HCT116 (cell line): ENCODE data around the gene ASB6. TPM values are rescaled to one million over a fixed set of nuclear protein-coding genes. Genes with fewer than 3 reads are reported as not detected.

Source experiments
- ATAC-seq: fragments of 200-7000 bp; cut with Tn5 transposase; 2 replicates; pipeline ENCODE4 v1.9.1; 2020; ENCODE audit warnings: mild to moderate bottlenecking, moderate library complexity
- BruUV-seq: library from RNA; stranded (reverse); fragments of 400-500 nt; replicated peaks from 2 replicates; lab custom pipeline; 2021; lab: Mats Ljungman, UMichigan
- CTCF ChIA-PET: fragments of 300-600 bp; sonication (Branson Sonifier 250); formaldehyde crosslinking; loops from one replicate; lab custom pipeline; 2021; ENCODE audit warnings: antibody characterized with exemption; lab: Charles Lee
- POLR2A ChIA-PET: fragments of 300-600, 350-600 bp; sonication (Branson Sonifier 250); formaldehyde crosslinking; loops from one replicate; lab custom pipeline; 2021; ENCODE audit warnings: antibody characterized with exemption; lab: Charles Lee
- RAD21 ChIA-PET, 2 experiments: fragments of 300-600 bp; sonication (Branson Sonifier 250); formaldehyde crosslinking; loops; one replicate each; lab custom pipeline; 2023; ENCODE audit warnings: low total read pairs in 2 of 2; ENCODE audit not compliant: uncharacterized antibody in 2 of 2, unreplicated experiment in 2 of 2, low non-redundant PET in 1 of 2; lab: Charles Lee
- DNase-seq: peaks from one replicate; pipeline ENCODE4 v3.0.0-alpha.2; 2010; ENCODE audit warnings: low read depth, low spot score
- H2AFZ ChIP-seq: fragments of 200-600 bp; shearing (Covaris generic), sonication (generic); 2 replicates; pipeline ENCODE4 v1.6.1; 2017; ENCODE audit warnings: low read depth, mixed run types, mixed read lengths, antibody characterized with exemption, low read length; ENCODE audit not compliant: poor library complexity, severe bottlenecking
- H3K27ac ChIP-seq: 2 replicates; pipeline ENCODE4 v1.5.1; 2012; ENCODE audit warnings: low read depth, low read length
- H3K27me3 ChIP-seq: fragments of 200-600 bp; sonication (generic); 2 replicates; pipeline ENCODE4 v1.6.1; 2016; ENCODE audit warnings: mixed run types, low read length, mixed read lengths; ENCODE audit not compliant: insufficient read depth
- H3K36me3 ChIP-seq, 2 experiments: fragments of 200-500 bp in 1 of 2; fragments of 200-600 bp in 1 of 2; sonication (Bioruptor generic) in 1 of 2; sonication (generic) in 1 of 2; 2 replicates each; pipeline versions ENCODE4 v1.5.1 to v1.6.1; 2014 to 2016; ENCODE audit warnings: low read length in 2 of 2, inconsistent platforms in 1 of 2, mixed read lengths in 1 of 2, mixed run types in 1 of 2; ENCODE audit not compliant: insufficient read depth in 2 of 2, control insufficient read depth in 1 of 2
- H3K4me1 ChIP-seq, 2 experiments: fragments of 200-600 bp in 1 of 2; sonication (generic) in 1 of 2; 2 replicates each; pipeline versions ENCODE4 v1.5.1 to v1.6.1; 2012 to 2017; ENCODE audit warnings: low read length in 2 of 2, inconsistent platforms in 1 of 2, mild to moderate bottlenecking in 1 of 2, mixed read lengths in 1 of 2, mixed run types in 1 of 2, moderate library complexity in 1 of 2; ENCODE audit not compliant: insufficient read depth in 2 of 2, control insufficient read depth in 1 of 2
- H3K4me2 ChIP-seq: fragments of 200-600 bp; sonication (generic); 2 replicates; pipeline ENCODE4 v1.6.1; 2017; ENCODE audit warnings: mixed run types, low read length, mixed read lengths
- H3K4me3 ChIP-seq, 2 experiments: fragments of 200-600 bp in 1 of 2; sonication (generic) in 1 of 2; replicated peaks in 1 of 2; 2 replicates each; pipeline ENCODE4 v1.5.1; 2011 to 2016; ENCODE audit warnings: low read length in 2 of 2, control low read depth in 1 of 2, low read depth in 1 of 2, mild to moderate bottlenecking in 1 of 2, mixed read lengths in 1 of 2, mixed run types in 1 of 2
- H3K79me2 ChIP-seq: fragments of 200-600 bp; sonication (generic); 2 replicates; pipeline ENCODE4 v1.6.1; 2017; ENCODE audit warnings: mild to moderate bottlenecking, mixed run types, low read length, moderate library complexity, mixed read lengths; ENCODE audit not compliant: insufficient read depth
- H3K9ac ChIP-seq: fragments of 200-600 bp; sonication (generic); 2 replicates; pipeline ENCODE4 v1.6.1; 2016; ENCODE audit warnings: low read length, mixed read lengths
- H3K9me2 ChIP-seq: fragments of 200-600 bp; sonication (generic), shearing (Covaris generic); 2 replicates; pipeline ENCODE4 v1.6.1; 2017; ENCODE audit warnings: mixed run types, mild to moderate bottlenecking, moderate library complexity; ENCODE audit not compliant: insufficient read depth
- H3K9me3 ChIP-seq, 2 experiments: fragments of 200-500 bp in 1 of 2; fragments of 200-600 bp in 1 of 2; sonication (Bioruptor generic) in 1 of 2; sonication (generic) in 1 of 2; 2 replicates each; pipeline ENCODE4 v1.6.1; 2014 to 2017; ENCODE audit warnings: low read length in 2 of 2, mixed read lengths in 2 of 2, inconsistent platforms in 1 of 2, low read depth in 1 of 2, mild to moderate bottlenecking in 1 of 2, mixed run types in 1 of 2, moderate library complexity in 1 of 2; ENCODE audit not compliant: control insufficient read depth in 1 of 2, insufficient read depth in 1 of 2
- H4K20me1 ChIP-seq: fragments of 200-600 bp; sonication (generic), shearing (Covaris generic); 2 replicates; pipeline ENCODE4 v1.6.1; 2017; ENCODE audit warnings: mixed run types, mild to moderate bottlenecking, moderate library complexity; ENCODE audit not compliant: insufficient read depth
- CBX3 ChIP-seq: IDR thresholded peaks from 2 replicates; pipeline ENCODE4 v1.6.1; 2012; ENCODE audit warnings: low read depth
- CEBPB ChIP-seq: IDR thresholded peaks from 2 replicates; pipeline ENCODE4 v1.6.1; 2012; ENCODE audit warnings: low read depth
- EGR1 ChIP-seq: IDR thresholded peaks from 2 replicates; pipeline ENCODE4 v1.6.1; 2012; ENCODE audit warnings: low read depth
- ELF1 ChIP-seq: IDR thresholded peaks from 2 replicates; pipeline ENCODE4 v1.6.1; 2012; ENCODE audit warnings: low read depth, borderline replicate concordance
- EZH2 ChIP-seq: fragments of 200-600 bp; sonication (generic); IDR thresholded peaks from 2 replicates; pipeline ENCODE4 v1.6.1; 2017; ENCODE audit warnings: antibody characterized with exemption, mixed run types
- EZH2phosphoT487 ChIP-seq: fragments of 200-600 bp; IDR thresholded peaks from 2 replicates; pipeline ENCODE4 v1.6.1; 2018; ENCODE audit warnings: antibody characterized with exemption, borderline replicate concordance
- FOSL1 ChIP-seq: IDR thresholded peaks from 2 replicates; pipeline ENCODE4 v1.6.1; 2012; ENCODE audit warnings: low read depth
- JUND ChIP-seq: IDR thresholded peaks from 2 replicates; pipeline ENCODE4 v1.6.1; 2012
- POLR2A ChIP-seq: IDR thresholded peaks from 2 replicates; pipeline ENCODE4 v1.7.0; 2011; ENCODE audit warnings: borderline replicate concordance; ENCODE audit not compliant: insufficient read depth, insufficient read length; ENCODE audit errors: extremely low read depth
- SIN3A ChIP-seq: IDR thresholded peaks from 2 replicates; pipeline ENCODE4 v1.6.1; 2012; ENCODE audit warnings: low read depth
- SP1 ChIP-seq: IDR thresholded peaks from 2 replicates; pipeline ENCODE4 v1.6.1; 2012; ENCODE audit warnings: low read depth
- SRF ChIP-seq: IDR thresholded peaks from 2 replicates; pipeline ENCODE4 v1.6.1; 2012; ENCODE audit warnings: low read depth
- TCF7L2 ChIP-seq: IDR thresholded peaks from 2 replicates; pipeline ENCODE4 v1.7.0; 2011; ENCODE audit warnings: borderline replicate concordance, inconsistent platforms; ENCODE audit not compliant: insufficient read depth, insufficient read length; ENCODE audit errors: extremely low read depth
- YY1 ChIP-seq: IDR thresholded peaks from 2 replicates; pipeline ENCODE4 v1.6.1; 2011; ENCODE audit warnings: low read length, low read depth, moderate library complexity, mild to moderate bottlenecking; ENCODE audit not compliant: insufficient replicate concordance; ENCODE audit errors: extremely low read depth
- ZBTB33 ChIP-seq: IDR thresholded peaks from 2 replicates; pipeline ENCODE4 v1.6.1; 2011; ENCODE audit warnings: mild to moderate bottlenecking, low read length, moderate library complexity; ENCODE audit not compliant: insufficient replicate concordance; ENCODE audit errors: extremely low read depth
- ZFX ChIP-seq: fragments of 450-650 bp; IDR thresholded peaks from 2 replicates; pipeline ENCODE4 v1.6.1; 2017
- ZNF274 ChIP-seq: fragments of 200-500 bp; sonication (Bioruptor generic); IDR thresholded peaks from 2 replicates; pipeline ENCODE4 v1.6.1; 2014; ENCODE audit warnings: mild to moderate bottlenecking, low read depth, low read length, inconsistent platforms
- intact Hi-C: fragments of 100-400 bp; cut with micrococcal nuclease; formaldehyde crosslinking; loops from 2 replicates; pipeline ENCODE4 v1.10.0; 2022
- total RNA-seq: library from RNA; stranded (reverse); gene quantifications from one replicate; pipeline ENCODE4 v1.2.1, GENCODE V29; 2021; ENCODE audit not compliant: unreplicated experiment
- TF ChIP-seq, protein P1 (sequence below): IDR thresholded peaks from 2 replicates; pipeline ENCODE4 v1.6.1; 2012
- TF ChIP-seq, protein P2 (sequence below): IDR thresholded peaks from 2 replicates; pipeline ENCODE4 v1.6.1; 2012
- TF ChIP-seq, protein P3 (sequence below): IDR thresholded peaks from 2 replicates; pipeline ENCODE4 v1.6.1; 2012; ENCODE audit warnings: low read depth

The ASB6 gene
- total RNA-seq, 1 experiment from 2014 or later = 21.6 TPM

GRCh38 chr9:129675620-129676019 lies 33.7 kb upstream of the ASB6 start:
- Histone ChIP-seq H3K4me3 (no peak overlapping the region), H3K36me3 (no peaks in the 10 kb centered on the region), H3K27ac (no peak overlapping the region), H3K4me1 (no peaks in the 10 kb centered on the region), H4K20me1 (no peaks in the 10 kb centered on the region), H3K79me2 (no peaks in the 10 kb centered on the region), H3K9ac (no peak overlapping the region), H2AFZ (no peak overlapping the region), H3K27me3 (no peaks in the 10 kb centered on the region), H3K9me3 (no peaks in the 10 kb centered on the region), H3K4me2 (no peak overlapping the region), H3K9me2 (no peaks in the 10 kb centered on the region)
- ChIA-PET CTCF (no interaction called here), POLR2A (no interaction called here), RAD21 (no interaction called here)
- BruUV-seq = no TSS peak
- no peak for TF ChIP-seq EZH2phosphoT487
- no peak for TF ChIP-seq EGR1
- TF ChIP-seq ZFX = no peak
- no peak for TF ChIP-seq ZBTB33
- no peak for TF ChIP-seq SP1
- no peak for TF ChIP-seq POLR2A
- no peak for TF ChIP-seq JUND
- no peak for TF ChIP-seq FOSL1
- TF ChIP-seq EZH2 = no peak
- TF ChIP-seq, protein P1, sequence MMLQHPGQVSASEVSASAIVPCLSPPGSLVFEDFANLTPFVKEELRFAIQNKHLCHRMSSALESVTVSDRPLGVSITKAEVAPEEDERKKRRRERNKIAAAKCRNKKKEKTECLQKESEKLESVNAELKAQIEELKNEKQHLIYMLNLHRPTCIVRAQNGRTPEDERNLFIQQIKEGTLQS = no peak
- no peak for TF ChIP-seq ZNF274
- TF ChIP-seq CEBPB = no peak
- TF ChIP-seq, protein P2, sequence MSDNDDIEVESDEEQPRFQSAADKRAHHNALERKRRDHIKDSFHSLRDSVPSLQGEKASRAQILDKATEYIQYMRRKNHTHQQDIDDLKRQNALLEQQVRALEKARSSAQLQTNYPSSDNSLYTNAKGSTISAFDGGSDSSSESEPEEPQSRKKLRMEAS = no peak
- no peak for TF ChIP-seq SRF
- TF ChIP-seq, protein P3, sequence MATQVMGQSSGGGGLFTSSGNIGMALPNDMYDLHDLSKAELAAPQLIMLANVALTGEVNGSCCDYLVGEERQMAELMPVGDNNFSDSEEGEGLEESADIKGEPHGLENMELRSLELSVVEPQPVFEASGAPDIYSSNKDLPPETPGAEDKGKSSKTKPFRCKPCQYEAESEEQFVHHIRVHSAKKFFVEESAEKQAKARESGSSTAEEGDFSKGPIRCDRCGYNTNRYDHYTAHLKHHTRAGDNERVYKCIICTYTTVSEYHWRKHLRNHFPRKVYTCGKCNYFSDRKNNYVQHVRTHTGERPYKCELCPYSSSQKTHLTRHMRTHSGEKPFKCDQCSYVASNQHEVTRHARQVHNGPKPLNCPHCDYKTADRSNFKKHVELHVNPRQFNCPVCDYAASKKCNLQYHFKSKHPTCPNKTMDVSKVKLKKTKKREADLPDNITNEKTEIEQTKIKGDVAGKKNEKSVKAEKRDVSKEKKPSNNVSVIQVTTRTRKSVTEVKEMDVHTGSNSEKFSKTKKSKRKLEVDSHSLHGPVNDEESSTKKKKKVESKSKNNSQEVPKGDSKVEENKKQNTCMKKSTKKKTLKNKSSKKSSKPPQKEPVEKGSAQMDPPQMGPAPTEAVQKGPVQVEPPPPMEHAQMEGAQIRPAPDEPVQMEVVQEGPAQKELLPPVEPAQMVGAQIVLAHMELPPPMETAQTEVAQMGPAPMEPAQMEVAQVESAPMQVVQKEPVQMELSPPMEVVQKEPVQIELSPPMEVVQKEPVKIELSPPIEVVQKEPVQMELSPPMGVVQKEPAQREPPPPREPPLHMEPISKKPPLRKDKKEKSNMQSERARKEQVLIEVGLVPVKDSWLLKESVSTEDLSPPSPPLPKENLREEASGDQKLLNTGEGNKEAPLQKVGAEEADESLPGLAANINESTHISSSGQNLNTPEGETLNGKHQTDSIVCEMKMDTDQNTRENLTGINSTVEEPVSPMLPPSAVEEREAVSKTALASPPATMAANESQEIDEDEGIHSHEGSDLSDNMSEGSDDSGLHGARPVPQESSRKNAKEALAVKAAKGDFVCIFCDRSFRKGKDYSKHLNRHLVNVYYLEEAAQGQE = no peak
- no peak for TF ChIP-seq YY1
- TF ChIP-seq TCF7L2 = no peak
- no peak for TF ChIP-seq CBX3
- no peak for TF ChIP-seq ELF1
- TF ChIP-seq SIN3A = no peak
- ATAC-seq (no peak), DNase-seq (no peak)
- intact Hi-C loops = no loop called here
